ENCODE measurements around the gene TNFRSF1B. TPM values are rescaled to one million over a fixed set of nuclear protein-coding genes. Genes with fewer than 3 reads are reported as not detected.

Gene TNFRSF1B
- total and polyA plus RNA-seq, 2 experiments from 2014 or later, result 0.91 to 4.1 TPM

DNA sequence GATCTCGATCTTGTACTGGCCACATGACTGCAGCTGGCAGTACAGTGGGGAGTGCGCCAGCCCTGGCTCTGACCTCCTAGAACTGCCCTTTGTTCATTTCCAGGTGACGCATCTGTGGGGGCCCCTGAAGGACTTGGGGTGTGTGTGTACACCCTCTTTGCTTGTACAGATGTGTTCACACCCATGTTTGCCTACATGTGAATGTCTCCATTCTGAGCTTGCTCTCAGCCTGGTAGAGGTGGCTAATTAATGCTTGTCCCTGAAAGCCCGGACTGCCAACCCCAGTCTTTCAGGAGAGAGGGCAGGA, 19.8 kb downstream of the TNFRSF1B start:
- H3K79me2 ChIP-seq (replicated peaks; ENCODE audit: insufficient read depth), result no peaks in the 10 kb centered on the region
- no peak overlapping the region for H3K4me2 ChIP-seq
- Mint-ChIP-seq H3K4me3 (no peak overlapping the region), H3K27ac (no peak overlapping the region), H3K9me3 (peaks cover 15% of the 10 kb centered on the region), H3K27me3 (ENCODE audit: insufficient read depth, low read depth, poor library complexity) (peaks cover 12% of the 10 kb centered on the region), H3K36me3 (ENCODE audit: low read depth) (peaks cover 11% of the 10 kb centered on the region), H3K4me1 (peaks cover 21% of the 10 kb centered on the region)
- DNase-seq (ENCODE audit: low spot score) (no peak), ATAC-seq (no peak)
- H3K27me3 ChIP-seq (ENCODE audit: insufficient read depth), result no peaks in the 10 kb centered on the region
- H3K4me3 ChIP-seq, result no peak overlapping the region
- H3K4me1 ChIP-seq (ENCODE audit: insufficient read depth), result peaks cover 7% of the 10 kb centered on the region; the same call in 1 of the 2 replicates
- no peaks in the 10 kb centered on the region for H3K9me2 ChIP-seq (ENCODE audit: insufficient read depth)
- TF ChIP-seq STAT1 (IDR thresholded peaks at IDR 0.05; ENCODE audit: unreplicated experiment), result no peak
- no peak for TF ChIP-seq ETS1 (IDR thresholded peaks at IDR 0.05)
- no peak for TF ChIP-seq ZNF114 (CRISPR knock-in tag; IDR thresholded peaks at IDR 0.05)
- TF ChIP-seq CREB1 (CRISPR knock-in tag; IDR thresholded peaks at IDR 0.05; ENCODE audit: low read depth), result no peak
- no peak for TF ChIP-seq POLR2AphosphoS5 (IDR thresholded peaks at IDR 0.05; ENCODE audit: low read depth)
- TF ChIP-seq JUNB (IDR thresholded peaks at IDR 0.05; ENCODE audit: unreplicated experiment), result no peak
- no peak for TF ChIP-seq EZH2 (IDR thresholded peaks at IDR 0.05; ENCODE audit: low read depth, unreplicated experiment)
- TF ChIP-seq ZNF462 (CRISPR knock-in tag; IDR thresholded peaks at IDR 0.05), result no peak
- TF ChIP-seq, protein P1, sequence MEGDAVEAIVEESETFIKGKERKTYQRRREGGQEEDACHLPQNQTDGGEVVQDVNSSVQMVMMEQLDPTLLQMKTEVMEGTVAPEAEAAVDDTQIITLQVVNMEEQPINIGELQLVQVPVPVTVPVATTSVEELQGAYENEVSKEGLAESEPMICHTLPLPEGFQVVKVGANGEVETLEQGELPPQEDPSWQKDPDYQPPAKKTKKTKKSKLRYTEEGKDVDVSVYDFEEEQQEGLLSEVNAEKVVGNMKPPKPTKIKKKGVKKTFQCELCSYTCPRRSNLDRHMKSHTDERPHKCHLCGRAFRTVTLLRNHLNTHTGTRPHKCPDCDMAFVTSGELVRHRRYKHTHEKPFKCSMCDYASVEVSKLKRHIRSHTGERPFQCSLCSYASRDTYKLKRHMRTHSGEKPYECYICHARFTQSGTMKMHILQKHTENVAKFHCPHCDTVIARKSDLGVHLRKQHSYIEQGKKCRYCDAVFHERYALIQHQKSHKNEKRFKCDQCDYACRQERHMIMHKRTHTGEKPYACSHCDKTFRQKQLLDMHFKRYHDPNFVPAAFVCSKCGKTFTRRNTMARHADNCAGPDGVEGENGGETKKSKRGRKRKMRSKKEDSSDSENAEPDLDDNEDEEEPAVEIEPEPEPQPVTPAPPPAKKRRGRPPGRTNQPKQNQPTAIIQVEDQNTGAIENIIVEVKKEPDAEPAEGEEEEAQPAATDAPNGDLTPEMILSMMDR (conservative IDR thresholded peaks at IDR 0.05; ENCODE audit: low read depth in 2 of 2), result no peak
- TF ChIP-seq NANOG (IDR thresholded peaks at IDR 0.05; ENCODE audit: borderline replicate concordance), result no peak
- no peak for TF ChIP-seq EZH2phosphoT487 (IDR thresholded peaks at IDR 0.05; ENCODE audit: unreplicated experiment)
- TF ChIP-seq, protein P2, sequence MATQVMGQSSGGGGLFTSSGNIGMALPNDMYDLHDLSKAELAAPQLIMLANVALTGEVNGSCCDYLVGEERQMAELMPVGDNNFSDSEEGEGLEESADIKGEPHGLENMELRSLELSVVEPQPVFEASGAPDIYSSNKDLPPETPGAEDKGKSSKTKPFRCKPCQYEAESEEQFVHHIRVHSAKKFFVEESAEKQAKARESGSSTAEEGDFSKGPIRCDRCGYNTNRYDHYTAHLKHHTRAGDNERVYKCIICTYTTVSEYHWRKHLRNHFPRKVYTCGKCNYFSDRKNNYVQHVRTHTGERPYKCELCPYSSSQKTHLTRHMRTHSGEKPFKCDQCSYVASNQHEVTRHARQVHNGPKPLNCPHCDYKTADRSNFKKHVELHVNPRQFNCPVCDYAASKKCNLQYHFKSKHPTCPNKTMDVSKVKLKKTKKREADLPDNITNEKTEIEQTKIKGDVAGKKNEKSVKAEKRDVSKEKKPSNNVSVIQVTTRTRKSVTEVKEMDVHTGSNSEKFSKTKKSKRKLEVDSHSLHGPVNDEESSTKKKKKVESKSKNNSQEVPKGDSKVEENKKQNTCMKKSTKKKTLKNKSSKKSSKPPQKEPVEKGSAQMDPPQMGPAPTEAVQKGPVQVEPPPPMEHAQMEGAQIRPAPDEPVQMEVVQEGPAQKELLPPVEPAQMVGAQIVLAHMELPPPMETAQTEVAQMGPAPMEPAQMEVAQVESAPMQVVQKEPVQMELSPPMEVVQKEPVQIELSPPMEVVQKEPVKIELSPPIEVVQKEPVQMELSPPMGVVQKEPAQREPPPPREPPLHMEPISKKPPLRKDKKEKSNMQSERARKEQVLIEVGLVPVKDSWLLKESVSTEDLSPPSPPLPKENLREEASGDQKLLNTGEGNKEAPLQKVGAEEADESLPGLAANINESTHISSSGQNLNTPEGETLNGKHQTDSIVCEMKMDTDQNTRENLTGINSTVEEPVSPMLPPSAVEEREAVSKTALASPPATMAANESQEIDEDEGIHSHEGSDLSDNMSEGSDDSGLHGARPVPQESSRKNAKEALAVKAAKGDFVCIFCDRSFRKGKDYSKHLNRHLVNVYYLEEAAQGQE (IDR thresholded peaks at IDR 0.05; ENCODE audit: unreplicated experiment), result no peak
- H3K36me3 ChIP-seq (ENCODE audit: insufficient read depth), result no peaks in the 10 kb centered on the region
- no peaks in the 10 kb centered on the region for H4K20me1 ChIP-seq (replicated peaks; ENCODE audit: insufficient read depth)
- H3F3A ChIP-seq (replicated peaks; ENCODE audit: low read depth), result no peaks in the 10 kb centered on the region
- H2AFZ ChIP-seq, result no peak overlapping the region
- H3K27ac ChIP-seq (ENCODE audit: low read depth), result no peak overlapping the region

Data from GM23338 (cell line).